ENCODE measurements around the gene FKBP14.

The FKBP14 gene, protein sequence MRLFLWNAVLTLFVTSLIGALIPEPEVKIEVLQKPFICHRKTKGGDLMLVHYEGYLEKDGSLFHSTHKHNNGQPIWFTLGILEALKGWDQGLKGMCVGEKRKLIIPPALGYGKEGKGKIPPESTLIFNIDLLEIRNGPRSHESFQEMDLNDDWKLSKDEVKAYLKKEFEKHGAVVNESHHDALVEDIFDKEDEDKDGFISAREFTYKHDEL

DNA sequence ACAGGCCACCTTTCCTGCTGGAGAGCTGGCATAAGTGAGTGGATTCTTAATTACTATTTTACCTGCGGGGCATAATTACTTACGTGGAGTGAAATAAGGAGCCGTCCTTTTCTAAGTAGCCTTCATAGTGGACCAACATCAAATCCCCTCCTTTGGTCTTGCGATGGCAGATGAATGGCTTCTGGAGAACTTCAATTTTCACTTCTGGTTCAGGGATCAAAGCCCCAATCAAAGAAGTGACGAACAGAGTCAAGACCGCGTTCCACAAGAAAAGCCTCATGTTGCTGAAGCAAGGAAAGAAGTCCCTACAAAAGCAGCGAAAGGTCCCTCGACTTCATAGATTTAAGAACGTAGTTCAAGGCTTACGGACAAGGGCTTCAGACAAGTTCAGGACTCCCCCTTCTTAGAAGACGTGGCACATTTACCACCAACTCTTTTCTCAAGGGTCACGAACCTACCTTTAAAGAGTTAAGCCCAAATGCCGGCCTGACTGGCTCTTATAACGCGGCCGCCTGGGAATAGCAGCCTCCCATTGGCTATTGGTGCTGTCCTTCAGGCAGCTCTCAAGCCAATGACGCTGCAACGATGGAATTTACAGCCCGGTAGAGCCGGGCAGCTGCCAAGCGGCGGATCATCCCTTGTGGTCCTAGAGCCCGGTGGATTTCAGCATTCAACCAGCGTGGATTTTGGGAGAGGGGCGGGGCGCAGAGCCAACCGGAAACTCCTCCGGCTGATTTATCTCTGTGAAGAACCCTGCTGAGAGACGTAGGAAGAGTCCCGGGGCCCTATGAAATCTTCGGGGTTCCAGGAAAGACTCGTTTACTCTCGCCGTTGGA is at the start of gene FKBP14:
Gene FKBP14, minus strand, starts transcription at position 474 of the 836 bp plus-strand sequence. Its CDS starts 194 bp downstream, at position 280.
- TF ChIP-seq GATA2 (IDR thresholded peaks at IDR 0.05; ENCODE audit: low read depth, low read length), result peak; percentile 32; the same call in 1 of the 2 replicates
- TF ChIP-seq GATA3 (IDR thresholded peaks at IDR 0.05; ENCODE audit: low read depth, low read length), result no peak

DNA sequence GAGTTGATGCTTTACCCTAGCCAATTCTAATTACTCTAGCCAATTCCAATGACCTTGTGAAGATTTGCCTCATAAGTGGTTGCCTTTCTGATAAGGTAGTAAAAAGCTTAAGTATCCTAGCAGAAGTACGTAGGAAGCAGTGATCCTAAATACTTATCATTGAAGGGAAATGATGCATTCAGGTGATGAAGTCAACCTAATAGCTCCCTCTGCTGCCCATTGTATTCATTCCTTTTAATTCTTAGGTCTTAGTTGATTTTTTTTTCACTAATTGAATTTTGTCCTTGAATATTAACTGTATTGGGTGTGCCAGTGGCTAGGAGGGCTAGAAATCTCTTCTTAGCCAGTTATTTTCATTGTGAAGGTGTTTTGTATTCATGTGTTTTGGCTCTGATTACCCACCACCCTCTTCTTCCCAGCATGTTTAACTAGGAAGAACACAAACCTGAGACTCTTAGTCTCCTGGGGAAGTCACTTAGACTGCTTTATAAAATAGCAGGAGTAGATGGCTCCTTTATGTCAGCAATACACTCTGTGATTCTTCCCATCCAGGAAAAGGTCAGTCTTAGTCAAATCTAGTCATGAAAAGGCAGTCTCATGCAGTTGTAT is 48.0 kb upstream of the FKBP14 start:
- TF ChIP-seq GATA2 (IDR thresholded peaks at IDR 0.05; ENCODE audit: low read depth, low read length) (no peak), GATA3 (IDR thresholded peaks at IDR 0.05; ENCODE audit: low read depth, low read length) (no peak)

DNA sequence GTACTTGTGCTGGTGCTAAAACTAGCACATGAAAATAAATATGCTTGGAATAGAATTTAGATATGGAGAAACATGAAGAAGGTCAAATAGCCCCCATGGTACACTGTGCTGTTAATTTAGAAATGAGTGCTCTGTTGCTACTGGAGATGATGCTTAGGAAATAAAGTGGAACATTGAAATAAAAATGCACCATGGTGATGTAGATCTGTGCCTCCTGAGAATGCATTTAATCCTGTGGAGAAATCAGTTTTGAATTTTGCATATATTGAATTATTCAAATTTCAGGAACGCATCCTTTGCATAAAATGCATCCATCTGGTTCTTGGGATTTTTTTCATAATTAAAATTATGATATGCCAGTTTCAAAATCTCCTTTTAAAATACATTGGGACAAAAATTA is 46.2 kb upstream of the FKBP14 start:
- TF ChIP-seq GATA2 (IDR thresholded peaks at IDR 0.05; ENCODE audit: low read depth, low read length) (no peak), GATA3 (IDR thresholded peaks at IDR 0.05; ENCODE audit: low read depth, low read length) (no peak)

DNA sequence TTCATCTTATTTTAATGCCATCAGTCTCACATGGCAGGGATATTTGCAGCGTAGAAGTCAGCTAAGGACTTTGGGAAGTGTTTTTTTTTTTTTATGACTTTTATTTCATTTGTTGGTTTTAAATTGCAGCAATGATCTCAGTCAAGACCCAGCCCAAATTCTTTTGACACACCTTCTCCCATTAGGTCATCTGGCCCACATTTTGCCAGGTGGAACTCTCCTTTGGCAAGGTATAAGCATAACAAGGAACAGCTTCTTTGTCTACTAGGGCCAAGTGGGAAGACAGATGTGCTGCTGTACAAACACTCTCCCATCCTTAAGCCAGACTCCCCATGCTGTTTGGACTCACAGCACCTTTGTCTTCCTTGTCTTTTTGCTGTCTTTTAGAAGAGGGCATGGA is 43.5 kb upstream of the FKBP14 start:
- TF ChIP-seq GATA3 (IDR thresholded peaks at IDR 0.05; ENCODE audit: low read depth, low read length) (no peak), GATA2 (IDR thresholded peaks at IDR 0.05; ENCODE audit: low read depth, low read length) (no peak)

DNA sequence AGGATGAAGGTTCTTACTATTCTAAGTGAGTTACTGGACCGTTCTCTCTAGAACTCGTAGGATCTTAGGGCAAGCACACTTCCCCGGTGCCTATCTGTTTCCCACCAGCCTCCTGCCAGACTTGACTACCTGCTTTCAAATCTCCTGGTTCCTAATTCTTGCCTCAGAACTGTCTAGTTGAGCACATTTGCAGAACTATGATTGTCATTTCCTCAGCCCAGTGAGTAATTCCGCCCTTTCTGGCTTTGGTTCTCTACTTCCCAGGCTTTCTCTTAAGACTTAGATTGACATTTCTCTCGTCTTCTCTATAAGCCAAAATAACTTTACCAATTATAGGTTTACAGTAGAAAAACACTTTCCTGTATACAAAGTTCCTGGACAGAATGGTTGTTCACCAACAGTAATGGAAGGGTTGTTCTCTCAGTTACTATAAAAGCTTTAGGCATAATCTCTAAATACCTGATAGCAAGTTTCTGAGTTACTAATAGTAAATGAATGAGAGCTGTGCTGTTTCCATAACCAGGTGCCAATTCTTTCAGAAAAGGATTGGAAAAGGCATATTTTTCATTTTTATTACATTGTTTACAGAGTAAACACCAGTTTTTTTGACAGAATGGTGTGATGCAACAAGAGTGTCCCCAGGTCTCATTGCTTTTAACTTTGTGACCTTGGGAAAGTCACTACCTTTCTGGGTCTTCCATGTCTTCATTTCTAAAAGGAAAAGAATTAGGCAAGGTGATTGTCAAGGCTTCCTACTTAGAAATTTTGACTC is 42.8 kb upstream of the FKBP14 start:
- TF ChIP-seq GATA2 (IDR thresholded peaks at IDR 0.05; ENCODE audit: low read depth, low read length) (no peak), GATA3 (IDR thresholded peaks at IDR 0.05; ENCODE audit: low read depth, low read length) (no peak)

DNA sequence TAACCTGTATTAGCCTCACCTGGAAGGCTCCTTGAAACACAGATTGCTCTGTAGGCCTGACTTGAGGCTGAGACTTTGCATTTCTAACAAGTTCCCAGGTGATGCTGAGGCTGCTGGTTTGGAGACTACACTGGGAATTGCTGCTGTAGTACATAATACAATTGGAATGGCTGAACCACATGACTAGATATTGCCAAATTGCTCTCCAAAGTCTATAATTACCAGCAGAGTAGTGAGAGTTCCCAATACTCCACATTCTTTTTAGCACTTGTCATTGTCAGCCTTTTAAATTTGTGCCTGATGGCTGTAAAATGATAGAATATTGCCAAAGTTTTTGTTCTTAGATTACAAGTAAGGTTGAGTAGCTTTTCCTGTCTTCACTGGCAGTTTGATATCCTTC is 41.6 kb upstream of the FKBP14 start:
- TF ChIP-seq GATA2 (IDR thresholded peaks at IDR 0.05; ENCODE audit: low read depth, low read length) (no peak), GATA3 (IDR thresholded peaks at IDR 0.05; ENCODE audit: low read depth, low read length) (no peak)

DNA sequence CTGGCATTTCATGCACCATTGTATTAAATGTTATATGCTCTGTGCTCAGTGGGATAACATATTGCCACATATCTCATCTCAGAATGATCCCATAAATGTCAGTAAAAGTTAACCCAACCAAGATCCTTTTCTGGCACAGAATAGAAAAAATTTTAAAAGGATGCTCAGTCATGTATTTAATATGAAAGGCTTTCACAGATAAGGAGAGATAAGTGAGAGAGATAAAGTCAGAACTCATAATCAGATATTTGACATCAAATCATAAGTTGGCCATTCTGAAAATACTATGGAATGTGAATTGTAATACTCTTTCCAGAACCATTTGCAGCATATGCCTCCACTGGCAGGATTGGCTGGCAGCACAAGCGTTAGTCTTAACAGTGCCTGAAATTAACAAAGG is 40.2 kb upstream of the FKBP14 start:
- no peak for TF ChIP-seq GATA3 (IDR thresholded peaks at IDR 0.05; ENCODE audit: low read depth, low read length)
- TF ChIP-seq GATA2 (IDR thresholded peaks at IDR 0.05; ENCODE audit: low read depth, low read length), result no peak

DNA sequence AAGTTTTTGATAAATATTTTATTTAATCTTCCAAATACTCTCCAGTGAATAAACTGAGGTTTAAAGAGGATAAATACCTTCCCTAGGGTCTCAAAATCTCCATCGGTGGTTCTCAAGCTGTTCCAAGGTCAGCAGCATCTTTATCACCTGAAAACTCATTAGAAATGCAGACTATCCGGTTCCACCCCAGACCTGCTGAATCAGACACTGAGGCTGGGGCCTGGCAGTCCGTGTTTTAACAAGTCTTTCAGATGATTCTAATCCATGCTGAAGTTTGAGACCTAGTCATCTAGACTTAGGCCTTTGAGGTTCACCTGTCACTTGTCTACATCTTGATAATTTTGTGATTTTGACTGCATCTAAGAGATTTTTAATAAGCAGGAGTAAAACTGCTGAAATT is 39.2 kb upstream of the FKBP14 start:
- no peak for TF ChIP-seq GATA2 (IDR thresholded peaks at IDR 0.05; ENCODE audit: low read depth, low read length)
- TF ChIP-seq GATA3 (IDR thresholded peaks at IDR 0.05; ENCODE audit: low read depth, low read length), result no peak

DNA sequence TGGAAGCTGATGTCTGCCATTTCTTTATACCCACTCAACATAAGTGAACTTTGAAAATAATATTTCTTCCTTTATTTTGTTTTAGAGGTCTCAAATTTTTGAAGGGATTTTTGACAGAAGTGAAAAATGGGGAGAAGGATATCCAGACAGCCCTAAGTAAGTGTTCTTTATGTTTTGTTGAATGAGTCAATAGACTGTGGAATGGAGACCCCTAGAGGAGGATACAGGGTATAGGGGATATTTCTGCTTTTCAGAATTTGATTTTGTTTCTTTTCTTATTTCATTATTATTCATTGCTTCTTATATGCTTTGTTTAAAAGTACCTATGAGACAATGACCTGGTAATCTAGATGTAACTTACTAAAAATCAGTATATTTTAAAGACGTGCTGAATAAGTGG is 36.1 kb upstream of the FKBP14 start:
- TF ChIP-seq GATA3 (IDR thresholded peaks at IDR 0.05; ENCODE audit: low read depth, low read length) (no peak), GATA2 (IDR thresholded peaks at IDR 0.05; ENCODE audit: low read depth, low read length) (no peak)

DNA sequence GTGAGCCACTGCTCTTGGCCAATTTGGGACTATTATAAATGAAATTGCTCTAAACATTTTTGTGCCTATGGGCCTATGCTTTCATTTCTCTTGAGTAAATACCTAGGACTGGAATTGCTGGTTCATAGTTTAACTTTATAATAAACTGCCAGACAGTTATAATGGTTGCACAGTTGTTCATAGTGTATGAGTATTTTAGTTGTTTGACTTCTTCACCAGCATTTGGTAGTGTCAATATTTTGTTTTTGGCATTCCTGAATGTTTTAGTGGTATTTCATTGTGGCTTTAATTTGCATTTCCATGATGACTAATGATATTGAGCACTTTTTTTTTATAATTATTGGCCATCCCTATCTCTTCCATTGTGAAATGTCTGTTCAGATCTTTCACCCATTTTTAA is 31.2 kb upstream of the FKBP14 start:
- TF ChIP-seq GATA2 (IDR thresholded peaks at IDR 0.05; ENCODE audit: low read depth, low read length) (no peak), GATA3 (IDR thresholded peaks at IDR 0.05; ENCODE audit: low read depth, low read length) (no peak)

DNA sequence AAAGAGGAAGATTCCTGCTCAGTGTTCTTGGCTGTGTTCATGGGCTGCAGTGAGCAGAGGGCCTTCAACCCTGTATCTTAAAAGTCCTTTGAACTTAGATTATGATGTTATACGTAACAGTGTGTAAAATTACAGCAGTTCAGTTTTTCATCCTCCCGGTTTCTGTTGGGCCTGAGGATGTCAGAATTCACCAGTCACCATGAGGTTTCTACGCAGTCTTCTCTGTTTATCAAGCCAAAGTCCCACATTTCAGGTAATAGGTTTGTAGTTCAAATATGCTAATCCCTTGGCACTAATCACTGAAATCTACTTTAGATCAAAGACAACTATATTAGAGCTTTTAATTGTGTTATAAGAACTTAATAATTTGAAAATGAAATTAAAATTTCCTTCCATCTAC is 26.6 kb upstream of the FKBP14 start:
- TF ChIP-seq GATA3 (IDR thresholded peaks at IDR 0.05; ENCODE audit: low read depth, low read length) (no peak), GATA2 (IDR thresholded peaks at IDR 0.05; ENCODE audit: low read depth, low read length) (no peak)

DNA sequence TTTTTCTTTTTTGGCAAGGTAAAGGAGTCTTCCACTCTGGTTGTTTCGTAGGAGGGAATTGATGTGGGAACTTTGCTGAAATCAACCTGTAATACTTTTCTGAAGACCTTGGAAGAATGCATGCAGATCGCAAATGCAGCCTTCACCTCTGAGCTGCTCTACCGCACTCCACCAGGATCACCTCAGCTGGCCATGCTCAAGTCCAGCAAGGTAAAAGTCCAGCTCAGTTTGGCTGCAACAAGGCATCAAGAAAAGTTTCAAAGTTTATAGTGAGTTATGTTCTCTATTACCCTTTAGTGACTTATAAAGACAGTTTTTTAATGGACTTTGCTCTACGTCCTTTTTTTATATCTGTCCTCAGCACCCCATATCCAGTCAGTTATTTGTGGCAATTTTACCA is 22.7 kb upstream of the FKBP14 start:
- TF ChIP-seq GATA3 (IDR thresholded peaks at IDR 0.05; ENCODE audit: low read depth, low read length) (no peak), GATA2 (IDR thresholded peaks at IDR 0.05; ENCODE audit: low read depth, low read length) (no peak)

DNA sequence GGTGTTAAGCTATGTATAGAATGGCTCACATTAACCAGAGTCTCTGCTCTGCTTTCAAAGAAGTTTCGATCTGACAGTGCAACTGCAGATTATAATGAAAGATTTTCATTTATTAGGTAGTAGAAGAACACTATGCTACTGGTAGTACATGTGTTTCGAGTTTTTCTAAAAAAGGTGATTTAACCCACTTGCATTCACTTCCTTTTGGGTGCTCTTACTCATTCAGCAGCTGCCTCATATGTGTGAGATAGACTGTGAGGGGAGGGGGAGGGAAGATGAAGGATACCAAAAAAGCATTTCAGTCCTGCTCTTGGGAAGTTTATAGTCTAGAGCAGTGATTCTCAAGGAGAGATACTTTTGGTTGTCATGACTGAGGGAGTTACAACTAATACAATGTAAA is 22.1 kb upstream of the FKBP14 start:
- no peak for TF ChIP-seq GATA2 (IDR thresholded peaks at IDR 0.05; ENCODE audit: low read depth, low read length)
- no peak for TF ChIP-seq GATA3 (IDR thresholded peaks at IDR 0.05; ENCODE audit: low read depth, low read length)

DNA sequence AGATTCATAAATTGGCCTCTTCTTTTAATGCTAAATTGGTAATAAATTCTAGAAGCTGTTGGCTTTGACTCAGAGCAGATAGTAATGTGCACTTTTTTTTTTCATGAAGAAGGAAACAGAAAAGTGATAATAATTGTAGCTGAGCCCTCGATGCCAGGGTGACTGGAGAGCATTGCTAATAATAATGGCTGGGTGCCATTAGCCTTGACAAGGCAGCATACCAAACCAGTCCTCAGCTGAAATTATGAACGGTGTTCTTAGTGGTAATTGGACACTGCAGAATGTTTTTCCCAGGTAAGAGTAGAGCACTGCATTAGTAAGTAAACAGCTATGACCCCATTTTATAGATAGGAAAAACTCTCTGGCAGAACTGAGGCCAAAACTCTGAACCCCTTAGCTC is 20.6 kb upstream of the FKBP14 start:
- no peak for TF ChIP-seq GATA3 (IDR thresholded peaks at IDR 0.05; ENCODE audit: low read depth, low read length)
- no peak for TF ChIP-seq GATA2 (IDR thresholded peaks at IDR 0.05; ENCODE audit: low read depth, low read length)

Data from SH-SY5Y (cell line).